ENCODE measurements around the gene AP4E1.

DNA sequence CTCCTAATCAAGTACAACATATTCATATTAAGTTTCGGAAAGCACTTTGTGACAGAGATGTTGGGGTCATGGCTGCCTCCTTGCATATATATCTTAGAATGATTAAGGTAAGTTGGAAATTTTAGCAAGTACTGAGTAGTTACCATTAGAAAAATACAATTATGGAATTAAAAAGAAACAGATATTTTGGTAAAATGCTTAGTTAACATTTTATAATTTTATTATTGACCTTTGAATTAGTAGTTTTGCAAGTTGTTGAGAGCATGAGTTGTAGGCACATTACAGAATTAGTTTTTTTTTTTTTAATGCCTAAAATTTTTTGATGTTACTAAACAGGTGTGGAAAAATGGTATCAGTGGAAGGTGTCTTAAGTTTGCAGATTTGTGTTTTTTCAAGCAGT is 20.6 kb downstream of the AP4E1 start:
- no peak for TF ChIP-seq POLR2AphosphoS5 (IDR thresholded peaks at IDR 0.05)
- TF ChIP-seq, protein P1, sequence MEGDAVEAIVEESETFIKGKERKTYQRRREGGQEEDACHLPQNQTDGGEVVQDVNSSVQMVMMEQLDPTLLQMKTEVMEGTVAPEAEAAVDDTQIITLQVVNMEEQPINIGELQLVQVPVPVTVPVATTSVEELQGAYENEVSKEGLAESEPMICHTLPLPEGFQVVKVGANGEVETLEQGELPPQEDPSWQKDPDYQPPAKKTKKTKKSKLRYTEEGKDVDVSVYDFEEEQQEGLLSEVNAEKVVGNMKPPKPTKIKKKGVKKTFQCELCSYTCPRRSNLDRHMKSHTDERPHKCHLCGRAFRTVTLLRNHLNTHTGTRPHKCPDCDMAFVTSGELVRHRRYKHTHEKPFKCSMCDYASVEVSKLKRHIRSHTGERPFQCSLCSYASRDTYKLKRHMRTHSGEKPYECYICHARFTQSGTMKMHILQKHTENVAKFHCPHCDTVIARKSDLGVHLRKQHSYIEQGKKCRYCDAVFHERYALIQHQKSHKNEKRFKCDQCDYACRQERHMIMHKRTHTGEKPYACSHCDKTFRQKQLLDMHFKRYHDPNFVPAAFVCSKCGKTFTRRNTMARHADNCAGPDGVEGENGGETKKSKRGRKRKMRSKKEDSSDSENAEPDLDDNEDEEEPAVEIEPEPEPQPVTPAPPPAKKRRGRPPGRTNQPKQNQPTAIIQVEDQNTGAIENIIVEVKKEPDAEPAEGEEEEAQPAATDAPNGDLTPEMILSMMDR (IDR thresholded peaks at IDR 0.05) = no peak
- no peak for TF ChIP-seq POLR2A (IDR thresholded peaks at IDR 0.05)

Measured in breast epithelium (tissue), 3 donors.